22Rv1 (cell line): Measurements from ENCODE around the gene ATP6V1G1.
"Not testable (repeated sequence)": the region's sequence is repeated elsewhere in the genome, so short reads cannot be mapped to it uniquely, and the experiment has no call there.

Source experiments
- H3K27ac ChIP-seq: fragments of 450-650 bp; 2 replicates; pipeline ENCODE4 v1.5.1; 2017
- ZFX ChIP-seq: fragments of 450-650 bp; IDR thresholded peaks from 2 replicates; pipeline ENCODE4 v1.6.1; 2017; ENCODE audit warnings: antibody characterized with exemption, borderline replicate concordance
- TF ChIP-seq, protein P1 (sequence below): fragments of 450-650 bp; IDR thresholded peaks from 2 replicates; pipeline ENCODE4 v1.5.1; 2017; ENCODE audit warnings: mild to moderate bottlenecking

Gene ATP6V1G1

DNA sequence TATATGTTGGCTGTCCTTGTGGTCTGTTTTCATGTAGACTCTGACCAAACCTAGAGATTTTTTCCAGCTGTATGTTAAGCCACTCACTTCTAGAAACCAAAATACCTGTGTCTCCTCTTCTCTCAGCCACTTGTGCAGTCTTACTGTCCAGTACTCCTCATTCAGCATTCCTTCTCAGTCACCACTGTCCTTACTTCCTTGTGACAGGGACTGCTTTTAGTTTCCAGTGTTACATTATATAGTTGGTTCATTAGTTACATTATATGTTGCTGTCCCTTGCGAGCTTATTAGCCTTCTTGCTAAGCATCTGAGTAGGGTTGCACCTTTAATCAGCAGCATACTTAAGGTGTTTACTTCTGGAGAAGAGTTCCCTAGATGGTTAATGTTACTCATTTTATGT lies 4.3 kb downstream of the ATP6V1G1 start:
- H3K27ac ChIP-seq: no peak overlapping the region
- TF ChIP-seq ZFX: no peak
- TF ChIP-seq, protein P1, sequence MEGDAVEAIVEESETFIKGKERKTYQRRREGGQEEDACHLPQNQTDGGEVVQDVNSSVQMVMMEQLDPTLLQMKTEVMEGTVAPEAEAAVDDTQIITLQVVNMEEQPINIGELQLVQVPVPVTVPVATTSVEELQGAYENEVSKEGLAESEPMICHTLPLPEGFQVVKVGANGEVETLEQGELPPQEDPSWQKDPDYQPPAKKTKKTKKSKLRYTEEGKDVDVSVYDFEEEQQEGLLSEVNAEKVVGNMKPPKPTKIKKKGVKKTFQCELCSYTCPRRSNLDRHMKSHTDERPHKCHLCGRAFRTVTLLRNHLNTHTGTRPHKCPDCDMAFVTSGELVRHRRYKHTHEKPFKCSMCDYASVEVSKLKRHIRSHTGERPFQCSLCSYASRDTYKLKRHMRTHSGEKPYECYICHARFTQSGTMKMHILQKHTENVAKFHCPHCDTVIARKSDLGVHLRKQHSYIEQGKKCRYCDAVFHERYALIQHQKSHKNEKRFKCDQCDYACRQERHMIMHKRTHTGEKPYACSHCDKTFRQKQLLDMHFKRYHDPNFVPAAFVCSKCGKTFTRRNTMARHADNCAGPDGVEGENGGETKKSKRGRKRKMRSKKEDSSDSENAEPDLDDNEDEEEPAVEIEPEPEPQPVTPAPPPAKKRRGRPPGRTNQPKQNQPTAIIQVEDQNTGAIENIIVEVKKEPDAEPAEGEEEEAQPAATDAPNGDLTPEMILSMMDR: no peak

DNA sequence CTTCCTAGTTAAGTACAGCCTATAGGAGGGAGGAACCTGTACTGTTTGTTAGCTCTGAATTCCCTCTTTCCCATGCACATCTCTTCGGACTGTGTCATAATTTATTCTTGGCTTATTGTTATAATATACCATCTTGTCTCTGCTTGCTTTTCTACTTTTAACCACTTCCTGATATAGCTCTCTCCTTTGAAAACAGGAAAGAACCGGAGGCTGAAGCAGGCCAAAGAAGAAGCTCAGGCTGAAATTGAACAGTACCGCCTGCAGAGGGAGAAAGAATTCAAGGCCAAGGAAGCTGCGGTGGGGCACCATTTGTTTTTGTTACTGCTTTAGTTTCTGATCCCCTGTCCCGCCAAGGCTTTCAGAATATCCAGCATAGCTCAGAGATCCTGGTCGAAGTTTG lies 4.8 kb downstream of the ATP6V1G1 start:
- TF ChIP-seq, protein P1: no peak
- TF ChIP-seq ZFX: no peak
- H3K27ac ChIP-seq: no peak overlapping the region

DNA sequence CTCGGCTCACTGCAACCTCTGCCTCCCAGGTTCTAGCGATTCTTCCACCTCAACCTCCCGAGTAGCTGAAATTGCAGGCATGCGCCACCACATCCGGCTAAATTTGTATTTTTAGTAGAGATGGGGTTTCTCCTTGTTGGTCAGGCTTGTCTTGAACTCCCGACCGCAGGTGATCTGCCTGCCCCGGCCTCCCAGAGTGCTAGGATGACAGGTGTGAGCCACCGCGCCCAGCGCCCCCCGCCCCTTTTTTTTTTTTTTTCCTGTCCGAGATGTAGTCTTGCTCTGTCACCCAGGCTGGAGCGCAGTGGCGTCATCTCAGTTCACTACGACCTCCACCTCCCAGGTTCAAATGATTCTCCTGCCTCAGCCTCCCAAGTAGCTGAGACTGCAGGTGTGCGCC lies 6.6 kb downstream of the ATP6V1G1 start:
- TF ChIP-seq, protein P1: no peak
- TF ChIP-seq ZFX: no peak
- H3K27ac ChIP-seq: no peak overlapping the region

DNA sequence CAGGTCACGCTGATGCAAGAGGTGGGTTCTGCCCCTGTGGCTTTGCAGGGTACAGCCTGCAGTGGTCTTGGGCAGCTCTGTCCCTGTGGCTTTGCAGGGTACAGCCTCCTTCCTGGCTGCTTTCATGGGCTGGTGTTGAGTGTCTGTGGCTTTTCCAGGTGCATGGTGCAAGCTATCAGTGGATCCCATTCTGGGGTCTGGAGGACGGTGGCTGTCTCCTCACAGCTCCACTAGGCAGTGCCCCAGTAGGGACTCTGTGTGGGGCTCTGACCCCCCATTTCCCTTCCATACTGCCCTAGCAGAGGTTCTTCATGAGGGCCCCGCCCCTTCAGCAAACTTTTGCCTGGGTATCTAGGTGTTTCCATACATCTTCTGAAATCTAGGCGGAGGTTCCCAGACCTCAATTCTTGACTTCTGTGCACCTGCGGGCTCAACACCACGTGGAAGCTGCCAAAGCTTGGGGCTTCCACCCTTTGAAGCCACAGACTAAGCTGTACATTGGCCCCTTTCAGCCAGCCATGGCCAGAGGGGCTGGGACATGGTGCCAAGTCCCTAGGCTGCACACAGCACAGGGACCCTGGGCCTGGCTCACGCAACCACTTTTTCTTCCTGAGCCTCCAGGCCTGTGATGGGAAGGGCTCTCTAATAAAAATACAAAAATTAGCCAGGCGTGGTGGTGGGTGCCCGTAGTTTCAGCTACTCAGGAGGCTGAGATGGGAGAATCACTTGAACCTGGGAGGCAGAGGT lies 13.1 kb downstream of the ATP6V1G1 start:
- not testable (repeated sequence) for H3K27ac ChIP-seq

DNA sequence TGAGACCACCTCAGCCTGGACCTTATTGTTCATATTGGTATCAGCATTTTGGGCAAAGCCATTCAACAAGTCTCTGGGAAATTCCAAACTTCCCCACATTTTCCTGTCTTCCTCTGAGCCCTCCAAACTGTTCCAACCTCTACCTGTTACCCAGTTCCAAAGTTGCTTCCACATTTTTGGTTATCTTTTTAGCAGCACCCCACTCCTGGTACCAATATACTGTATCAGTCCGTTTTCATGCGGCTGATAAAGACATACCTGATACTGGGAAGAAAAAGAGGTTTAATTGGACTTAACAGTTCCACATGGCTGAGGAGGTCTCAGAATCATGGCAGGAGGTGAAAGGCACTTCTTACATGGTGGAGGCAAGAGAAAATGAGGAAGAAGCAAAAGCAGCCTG lies 14.2 kb downstream of the ATP6V1G1 start:
- H3K27ac ChIP-seq: not testable (repeated sequence)

DNA sequence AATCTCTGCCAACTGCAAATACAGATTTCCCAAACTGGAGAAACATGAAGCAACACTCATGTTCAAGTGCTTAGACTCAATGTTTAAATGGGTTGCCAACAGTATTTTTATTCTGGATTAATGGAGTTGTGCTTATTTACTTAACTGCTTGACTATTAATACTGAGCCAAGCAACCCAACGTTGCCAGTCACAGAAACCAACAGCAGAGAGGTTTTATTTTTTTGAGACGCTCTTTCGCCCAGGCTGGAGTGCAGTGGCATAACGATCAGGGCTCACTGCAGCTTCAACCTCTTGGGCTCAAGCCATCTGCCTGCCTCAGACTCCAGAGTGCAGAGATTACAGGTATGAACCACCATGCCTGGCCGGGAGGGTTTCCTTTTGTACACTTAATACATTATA lies 15.1 kb downstream of the ATP6V1G1 start:
- no peak overlapping the region for H3K27ac ChIP-seq
- TF ChIP-seq, protein P1: no peak
- TF ChIP-seq ZFX: no peak

DNA sequence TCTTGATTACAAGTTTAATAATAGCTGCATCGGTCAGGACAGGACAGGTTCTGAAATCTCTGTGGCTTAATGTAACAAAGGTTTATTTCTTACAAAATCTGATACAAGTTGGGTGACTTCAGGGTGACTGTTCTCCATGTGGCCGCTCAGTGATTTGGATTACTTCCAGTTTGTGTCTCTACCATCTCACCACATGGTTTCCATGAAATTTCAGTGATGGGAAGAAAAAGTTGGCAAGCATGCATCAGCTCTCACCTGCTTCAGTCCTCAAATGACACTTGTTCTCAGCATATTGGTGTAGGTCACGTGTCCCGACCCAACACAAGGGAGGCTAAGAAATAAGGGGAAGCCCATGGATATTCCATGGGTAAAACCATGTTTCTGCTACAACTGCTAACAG lies 15.7 kb downstream of the ATP6V1G1 start:
- TF ChIP-seq, protein P1: no peak
- TF ChIP-seq ZFX: no peak
- no peak overlapping the region for H3K27ac ChIP-seq

DNA sequence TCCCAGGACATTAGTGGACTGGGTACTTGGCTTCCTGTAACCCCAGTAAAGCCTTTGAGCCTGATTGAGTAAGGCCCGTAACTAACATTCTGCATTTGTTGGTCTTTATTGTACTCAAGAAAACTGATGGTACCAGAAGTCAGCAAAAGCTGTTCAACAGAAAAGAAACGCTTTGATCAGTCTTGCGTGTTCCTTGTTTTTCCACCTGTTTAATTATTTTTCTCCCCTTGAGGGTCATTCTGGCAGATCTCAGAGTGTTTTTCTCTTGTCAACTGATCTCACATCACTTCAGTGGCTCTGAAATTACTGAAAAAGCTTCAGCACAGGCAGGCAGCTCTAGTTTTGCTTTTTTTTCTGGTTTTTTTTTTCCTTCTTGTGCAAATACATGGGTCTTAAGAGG lies 17.4 kb downstream of the ATP6V1G1 start:
- TF ChIP-seq, protein P1: no peak
- TF ChIP-seq ZFX: no peak
- no peak overlapping the region for H3K27ac ChIP-seq
